GM21447 (cell line): ENCODE data around the gene GIMAP7.
"Not testable (repeated sequence)": the region's sequence is repeated elsewhere in the genome, so short reads cannot be mapped to it uniquely, and the experiment has no call there.

Experiments used
- ATAC-seq: cut with Tn5 transposase; IDR thresholded peaks from one replicate; pipeline ENCODE4 v1.9.1; 2021; ENCODE audit not compliant: unreplicated experiment

Gene GIMAP7

GRCh38 chr7:150514748-150515222 is at the start of gene GIMAP7:
Gene GIMAP7 (plus strand): TSS chr7:150514872. CDS start chr7:150519975, 5,103 bp downstream.
- ATAC-seq, result peak; percentile 81

- ATAC-seq, result no peak
Measured at GRCh38 chr7:150464962-150465361, 49.7 kb upstream of the GIMAP7 start.

GRCh38 chr7:150465414-150465813 is 49.3 kb upstream of the GIMAP7 start:
- ATAC-seq, result no peak

GRCh38 chr7:150466477-150466876 is 48.2 kb upstream of the GIMAP7 start:
- ATAC-seq, result no peak

GRCh38 chr7:150468241-150468640 is 46.4 kb upstream of the GIMAP7 start:
- no peak for ATAC-seq

GRCh38 chr7:150471886-150472285 is 42.8 kb upstream of the GIMAP7 start:
- ATAC-seq, result no peak

- no peak for ATAC-seq
Measured at GRCh38 chr7:150473902-150474301, 40.8 kb upstream of the GIMAP7 start.

GRCh38 chr7:150476285-150476684 is 38.4 kb upstream of the GIMAP7 start:
- no peak for ATAC-seq

GRCh38 chr7:150476819-150477631 is 37.6 kb upstream of the GIMAP7 start:
- ATAC-seq, result no peak

- no peak for ATAC-seq
Measured at GRCh38 chr7:150479023-150479716, 35.5 kb upstream of the GIMAP7 start.

GRCh38 chr7:150481186-150481920 is 33.3 kb upstream of the GIMAP7 start:
- ATAC-seq, result no peak

GRCh38 chr7:150481922-150482321 is 32.8 kb upstream of the GIMAP7 start:
- ATAC-seq, result no peak

GRCh38 chr7:150483514-150483913 is 31.2 kb upstream of the GIMAP7 start:
- not testable (repeated sequence) for ATAC-seq

- not testable (repeated sequence) for ATAC-seq
Measured at GRCh38 chr7:150484071-150484470, 30.6 kb upstream of the GIMAP7 start.

GRCh38 chr7:150487625-150488024 is 27.0 kb upstream of the GIMAP7 start:
- no peak for ATAC-seq

- no peak for ATAC-seq
Measured at GRCh38 chr7:150489782-150490181, 24.9 kb upstream of the GIMAP7 start.

GRCh38 chr7:150493442-150493841 is 21.2 kb upstream of the GIMAP7 start:
- not testable (repeated sequence) for ATAC-seq

- no peak for ATAC-seq
Measured at GRCh38 chr7:150502519-150502918, 12.2 kb upstream of the GIMAP7 start.

GRCh38 chr7:150503155-150503554 is 11.5 kb upstream of the GIMAP7 start:
- no peak for ATAC-seq

- no peak for ATAC-seq
Measured at GRCh38 chr7:150503581-150503980, 11.1 kb upstream of the GIMAP7 start.

GRCh38 chr7:150507947-150508602 is 6.6 kb upstream of the GIMAP7 start:
- no peak for ATAC-seq
